HG03280 (cell line): ENCODE data around the gene ZBTB17.
"Not testable (repeated sequence)": the region's sequence is repeated elsewhere in the genome, so short reads cannot be mapped to it uniquely, and the experiment has no call there.

Experiments
- ATAC-seq: cut with Tn5 transposase; IDR thresholded peaks from one replicate; pipeline ENCODE4 v1.9.1; 2021; ENCODE audit warnings: mild to moderate bottlenecking, moderate library complexity; ENCODE audit not compliant: unreplicated experiment

Gene ZBTB17

GRCh38 chr1:16011936-16012589, 36.2 kb upstream of the ZBTB17 start:
- no peak for ATAC-seq

- no peak for ATAC-seq
These were observed 34.9 kb upstream of the ZBTB17 start for GRCh38 chr1:16010837-16011236.

DNA sequence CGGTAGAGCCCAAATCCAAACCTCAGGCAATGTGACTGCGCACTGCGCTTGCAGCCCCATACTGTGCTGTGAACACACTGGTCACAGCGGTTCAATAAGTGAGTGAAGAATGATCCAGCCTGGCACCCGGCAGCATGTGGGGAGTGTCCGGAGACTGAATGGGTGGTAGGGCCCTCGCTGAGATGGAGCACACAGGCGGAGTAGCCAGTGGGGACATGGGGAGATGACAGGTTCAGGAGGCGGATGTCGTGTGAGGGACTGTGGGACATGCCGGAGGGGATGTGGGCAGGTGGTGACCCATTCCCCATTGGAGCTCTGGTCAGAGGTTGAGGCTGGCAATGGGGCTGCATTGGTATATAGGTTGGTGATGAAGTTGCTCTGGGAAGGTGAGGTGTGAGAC, 33.8 kb upstream of the ZBTB17 start:
- ATAC-seq: no peak

DNA sequence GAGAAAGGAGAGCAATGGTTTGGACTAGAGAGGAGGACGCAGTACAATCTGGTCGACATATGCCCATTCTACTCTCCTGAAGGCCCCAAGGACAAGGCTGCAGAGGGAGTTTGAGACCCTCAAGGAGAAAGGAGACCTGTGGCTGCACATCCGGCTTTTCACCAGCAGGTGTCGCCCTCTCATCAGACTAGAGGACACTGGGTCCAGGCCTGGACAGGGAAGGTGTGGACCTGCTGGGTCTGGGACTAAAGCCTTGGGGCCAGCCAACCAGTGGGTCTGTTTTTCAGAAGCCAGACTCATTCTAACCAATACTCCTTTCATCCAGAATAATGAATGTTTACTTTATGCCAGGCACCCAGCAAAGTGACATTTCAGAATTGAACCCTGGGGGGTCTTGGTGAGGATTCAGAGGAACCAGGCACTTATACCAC, 33.1 kb upstream of the ZBTB17 start:
- ATAC-seq: no peak

DNA sequence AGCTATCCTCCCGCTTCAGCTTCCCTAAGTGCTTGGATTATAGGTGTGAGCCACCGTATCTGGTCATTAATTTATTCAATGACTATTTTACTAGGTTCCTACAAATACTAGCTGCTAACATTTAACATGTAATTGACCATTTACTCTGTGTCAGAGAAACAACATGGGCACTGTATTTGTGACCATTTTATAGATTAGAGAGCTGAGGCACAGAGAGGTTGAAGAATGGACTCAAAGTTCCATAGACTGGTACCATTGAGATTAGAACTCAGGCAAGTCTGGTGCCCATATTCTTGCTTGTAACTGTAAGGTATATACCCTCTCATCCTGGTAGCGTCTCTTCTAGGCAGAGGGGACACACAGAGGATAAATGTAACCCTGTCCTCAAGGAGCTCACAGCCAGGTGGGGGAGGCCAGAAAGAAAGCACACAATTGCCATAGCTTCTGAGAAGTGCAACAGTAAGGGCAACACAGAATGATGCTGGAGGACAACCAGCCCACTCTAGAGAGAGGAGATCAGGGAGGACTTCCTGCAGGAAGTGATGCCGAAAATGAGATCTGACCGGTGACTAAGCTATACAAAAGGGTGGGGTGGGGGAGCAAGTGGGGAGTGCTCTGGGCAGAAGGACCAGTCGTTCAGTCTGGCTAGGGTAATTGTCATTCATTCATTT, 31.9 kb upstream of the ZBTB17 start:
- ATAC-seq: no peak

DNA sequence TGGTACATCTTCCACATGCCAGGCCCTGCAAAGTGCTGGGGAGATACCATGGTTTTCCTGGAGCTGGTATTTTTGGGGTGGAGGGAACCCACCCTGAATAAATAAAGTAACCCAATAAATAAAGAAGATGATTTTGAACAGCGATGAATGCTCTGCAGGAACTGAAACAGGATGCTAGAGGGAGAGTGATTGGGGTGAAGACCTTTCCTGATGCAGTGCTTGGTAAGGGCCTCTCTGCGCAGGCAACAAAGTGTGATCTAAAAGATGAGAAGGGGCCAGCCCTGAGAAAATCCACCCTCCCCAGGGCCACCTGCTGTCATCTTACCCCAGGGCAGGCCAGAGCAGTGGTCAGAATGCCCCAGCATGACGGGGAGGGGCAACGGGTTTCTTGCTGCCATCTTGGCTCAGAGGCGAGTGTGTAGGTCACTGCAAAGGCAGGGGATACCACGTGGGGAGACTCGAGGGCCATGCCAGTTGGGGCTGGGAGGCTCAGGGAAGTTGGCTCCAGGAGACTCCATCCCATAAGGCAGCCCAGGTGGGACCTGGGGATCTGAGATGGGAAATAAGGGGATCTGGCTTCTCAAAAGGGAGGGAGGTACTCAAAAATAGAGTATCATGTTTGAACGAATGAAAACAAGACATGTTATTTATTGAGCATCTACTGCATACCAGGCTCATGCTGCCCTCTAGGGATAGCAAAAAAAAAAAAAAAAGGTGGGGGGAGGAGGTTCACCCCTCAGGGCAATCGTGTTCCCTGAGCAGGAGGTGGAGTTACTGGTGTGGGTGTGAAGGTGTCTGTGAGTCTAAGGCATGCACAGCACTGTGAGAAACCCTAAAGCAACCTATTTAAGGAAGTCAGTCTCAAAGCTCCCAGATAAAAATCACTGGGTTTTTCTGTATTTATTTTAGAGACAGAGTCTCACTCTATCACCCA, 30.9 kb upstream of the ZBTB17 start:
- ATAC-seq: no peak

GRCh38 chr1:16006010-16006409, 30.1 kb upstream of the ZBTB17 start:
- ATAC-seq: no peak

- ATAC-seq: no peak
These were observed 29.7 kb upstream of the ZBTB17 start for GRCh38 chr1:16005597-16005996.

DNA sequence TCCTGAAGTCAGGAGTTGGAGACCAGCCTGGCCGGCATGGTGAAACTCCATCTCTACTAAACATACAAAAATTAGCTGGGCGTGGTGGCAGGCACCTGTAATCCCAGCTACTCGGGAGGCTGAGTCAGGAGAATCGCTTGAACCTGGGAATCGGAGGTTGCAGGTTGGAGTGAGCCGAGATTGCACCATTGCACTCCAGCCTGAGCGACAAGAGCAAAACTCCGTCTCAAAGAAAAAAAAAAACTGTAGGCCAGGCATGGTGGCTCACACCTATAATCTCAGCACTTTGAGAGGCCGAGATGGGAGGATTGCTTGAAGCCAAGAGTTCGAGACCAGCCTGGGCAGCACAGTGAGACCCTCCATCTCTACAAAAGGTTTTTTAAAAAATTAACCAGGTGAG, 25.4 kb upstream of the ZBTB17 start:
- ATAC-seq: not testable (repeated sequence)

DNA sequence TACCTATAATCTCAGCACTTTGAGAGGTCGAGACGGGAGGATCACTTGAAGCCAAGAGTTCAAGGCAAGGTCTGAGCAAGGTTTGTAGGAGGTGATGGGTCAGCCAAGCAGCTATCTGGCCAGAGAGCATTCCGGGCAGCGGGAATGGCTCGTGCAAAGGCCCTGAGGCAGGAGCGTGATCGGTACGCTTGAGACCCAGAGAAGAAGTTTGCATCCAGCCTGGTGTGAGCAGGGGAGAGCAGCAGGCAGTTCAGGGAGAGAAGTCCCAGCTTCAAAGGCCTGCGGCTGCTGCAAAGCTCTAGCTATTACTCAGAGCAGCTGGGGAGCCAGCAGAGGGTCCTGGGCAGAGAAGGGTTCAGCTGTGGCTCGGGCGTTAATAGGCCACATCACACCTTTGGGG, 23.0 kb upstream of the ZBTB17 start:
- no peak for ATAC-seq

- ATAC-seq: no peak
These were observed 21.9 kb upstream of the ZBTB17 start for GRCh38 chr1:15997637-15998280.

DNA sequence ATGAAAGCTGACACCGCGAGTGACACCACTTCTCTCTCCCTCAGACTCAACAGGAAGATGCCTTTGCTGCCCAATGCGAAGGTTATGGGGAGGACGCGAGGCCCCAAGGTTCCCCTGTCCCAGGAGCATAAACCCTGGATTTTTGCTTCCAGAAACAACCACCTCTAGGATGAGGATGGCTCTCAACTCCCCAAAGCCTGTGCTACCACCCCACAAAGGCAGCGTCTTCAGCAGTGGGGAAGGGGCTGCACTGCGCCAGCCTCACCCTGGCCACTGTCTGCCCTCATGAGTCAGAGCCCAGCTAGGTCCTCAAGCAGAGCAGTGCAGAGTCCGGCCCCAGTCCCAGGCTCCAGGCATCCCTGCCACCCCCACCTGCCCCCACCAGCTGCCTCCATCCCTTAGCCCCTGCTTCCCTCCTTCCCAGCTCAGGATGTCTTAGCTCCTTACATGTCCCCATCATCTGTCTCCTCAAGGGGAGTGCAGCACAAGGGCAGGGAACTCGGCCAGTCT, 21.2 kb upstream of the ZBTB17 start:
- ATAC-seq: no peak

DNA sequence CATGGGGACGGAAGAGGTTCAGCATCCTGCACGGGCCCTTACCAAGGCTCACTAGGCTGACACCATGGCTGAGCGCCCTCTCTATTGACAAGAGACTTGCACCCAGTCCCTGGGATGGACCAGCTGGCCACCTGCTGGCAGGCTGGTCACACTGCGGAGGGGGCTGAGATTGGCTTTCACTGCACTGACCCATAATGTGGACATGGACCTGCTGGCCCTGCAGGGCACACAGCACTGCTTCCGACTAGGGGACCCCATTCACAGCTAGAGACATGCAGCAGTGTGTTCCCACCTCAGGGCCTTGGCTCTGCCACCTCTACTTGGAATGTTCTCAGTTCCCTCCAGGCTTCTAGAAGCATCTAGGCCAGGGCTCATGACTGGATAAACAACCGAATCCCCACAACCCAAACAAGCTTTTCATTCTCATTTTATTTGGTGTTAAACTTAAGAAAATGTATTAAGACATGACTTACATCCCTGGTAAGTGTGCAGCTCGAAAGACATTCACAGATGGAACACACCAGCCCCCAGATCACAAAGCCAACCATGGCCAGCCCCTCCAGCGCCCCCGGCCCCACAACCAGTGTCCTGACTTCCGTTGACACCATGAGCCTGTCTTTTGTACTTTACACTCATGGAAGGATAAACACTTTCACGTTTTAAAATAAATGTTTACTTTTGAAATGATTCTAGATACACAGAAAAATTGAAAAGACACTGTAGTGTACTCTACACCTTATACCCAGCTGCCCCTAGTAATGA, 18.9 kb upstream of the ZBTB17 start:
- no peak for ATAC-seq

GRCh38 chr1:15994081-15994480, 18.2 kb upstream of the ZBTB17 start:
- ATAC-seq: no peak

GRCh38 chr1:15993666-15994065, 17.8 kb upstream of the ZBTB17 start:
- no peak for ATAC-seq

GRCh38 chr1:15992582-15993500, 16.9 kb upstream of the ZBTB17 start:
- no peak for ATAC-seq

DNA sequence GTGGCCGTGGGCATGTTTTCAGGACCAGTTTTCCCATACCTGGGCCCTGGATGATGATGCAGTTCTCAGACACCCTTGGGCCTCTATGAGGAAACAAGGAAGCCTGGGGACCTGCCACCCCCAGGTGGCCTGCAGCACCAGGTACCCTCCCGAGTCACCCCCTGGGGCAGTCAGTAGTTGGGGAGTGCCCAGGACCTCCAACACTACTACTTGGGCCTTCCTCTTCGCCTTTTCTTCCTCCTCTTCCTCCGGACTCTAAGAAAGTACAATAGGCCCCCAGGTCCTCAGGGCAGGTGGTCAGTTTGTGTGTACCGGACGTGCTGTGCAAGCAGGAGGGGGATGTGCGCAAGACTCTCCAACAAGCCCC, 16.3 kb upstream of the ZBTB17 start:
- ATAC-seq: no peak

DNA sequence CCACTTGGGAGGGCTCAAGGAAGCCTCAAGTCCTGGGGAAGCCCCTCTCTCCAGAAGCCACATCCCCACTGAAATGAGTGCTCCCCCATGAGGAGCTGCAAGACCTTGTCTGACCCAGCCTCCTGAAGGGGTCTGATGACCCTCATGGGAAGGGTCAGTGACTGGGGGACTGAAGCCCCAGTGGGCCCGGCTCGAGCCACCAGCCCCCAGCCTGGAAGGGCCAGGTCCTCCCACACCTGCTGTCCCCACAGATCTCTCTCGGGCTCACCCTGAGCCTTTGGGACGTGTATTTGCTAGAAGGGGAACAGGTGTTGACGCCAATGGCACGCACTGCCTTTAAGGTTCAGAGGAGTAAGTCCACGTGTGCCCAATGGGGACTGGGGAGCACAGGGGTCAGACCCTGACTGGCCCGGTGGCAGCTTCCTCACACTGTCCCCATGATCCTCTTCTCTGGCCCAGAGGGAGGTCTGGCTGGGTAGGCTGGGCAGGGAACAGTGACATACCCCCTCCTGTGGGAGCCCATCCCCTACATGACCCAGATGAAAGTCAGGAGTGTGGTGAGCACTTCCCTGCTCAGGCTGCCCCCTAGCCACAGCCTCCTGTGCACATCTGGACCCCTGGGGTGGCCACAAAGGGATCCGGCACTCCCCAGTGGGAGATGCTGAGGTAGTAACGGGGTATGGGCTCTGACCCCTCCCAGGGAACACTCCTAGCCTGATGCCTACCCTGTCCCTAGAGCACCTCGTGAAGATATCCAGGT, 15.7 kb upstream of the ZBTB17 start:
- no peak for ATAC-seq

GRCh38 chr1:15989776-15990175, 13.9 kb upstream of the ZBTB17 start:
- ATAC-seq: no peak
